Dermis microvascular lymphatic vessel endothelial cell (primary cell): ENCODE data around the gene SH3PXD2A. TPM values are rescaled to one million over a fixed set of nuclear protein-coding genes. Genes with fewer than 3 reads are reported as not detected.
A peak's percentile ranks its signal among the peaks of the same experiment; 100 is the strongest.
"Not testable (repeated sequence)": the region's sequence is repeated elsewhere in the genome, so short reads cannot be mapped to it uniquely, and the experiment has no call there.

Experiments
- DNase-seq, 2 donors: peaks; one replicate each; pipeline versions ENCODE4 v3.0.0 to v3.0.0-alpha.2; 2010; ENCODE audit warnings: low read depth in 2 of 2
- total RNA-seq: library from RNA; depleted of rRNA; stranded (reverse); fragments of >200 nt; gene quantifications from 2 replicates; pipeline ENCODE4 v1.2.1, GENCODE V29; 2014

SH3PXD2A gene
- total RNA-seq, 1 donor from 2014 or later: 2.6 TPM

DNA sequence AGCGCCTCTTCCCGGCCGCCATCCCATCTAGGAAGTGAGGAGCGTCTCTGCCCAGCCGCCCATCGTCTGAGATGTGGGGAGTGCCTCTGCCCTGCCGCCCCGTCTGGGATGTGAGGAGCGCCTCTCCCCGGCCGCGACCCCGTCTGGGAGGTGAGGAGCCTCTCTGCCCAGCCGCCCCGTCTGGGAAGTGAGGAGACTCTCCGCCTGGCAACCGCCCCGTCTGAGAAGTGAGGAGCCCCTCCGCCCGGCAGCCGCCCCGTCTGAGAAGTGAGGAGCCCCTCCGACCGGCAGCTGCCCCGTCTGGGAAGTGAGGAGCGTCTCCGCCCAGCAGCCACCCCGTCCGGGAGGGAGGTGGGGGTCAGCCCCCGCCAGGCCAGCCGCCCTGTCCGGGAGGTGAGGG lies 248.3 kb downstream of the SH3PXD2A start:
- DNase-seq: not testable (repeated sequence)

DNA sequence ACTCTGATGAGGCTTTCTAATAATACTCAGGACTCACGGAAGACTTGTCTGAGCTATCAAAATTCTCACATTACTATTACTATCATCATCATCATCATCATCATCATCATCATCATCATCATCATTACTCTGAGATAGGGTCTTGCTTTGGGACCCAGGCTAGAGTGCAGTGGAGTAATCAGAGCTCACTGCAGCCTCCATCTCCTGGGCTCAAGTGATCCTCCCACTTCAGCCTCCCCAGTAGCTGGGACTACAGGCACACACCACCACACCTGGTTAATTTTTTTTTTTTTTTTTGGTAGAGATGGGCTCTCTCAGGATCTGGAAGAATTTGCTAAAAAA lies 249.3 kb downstream of the SH3PXD2A start:
- not testable (repeated sequence) for DNase-seq

DNA sequence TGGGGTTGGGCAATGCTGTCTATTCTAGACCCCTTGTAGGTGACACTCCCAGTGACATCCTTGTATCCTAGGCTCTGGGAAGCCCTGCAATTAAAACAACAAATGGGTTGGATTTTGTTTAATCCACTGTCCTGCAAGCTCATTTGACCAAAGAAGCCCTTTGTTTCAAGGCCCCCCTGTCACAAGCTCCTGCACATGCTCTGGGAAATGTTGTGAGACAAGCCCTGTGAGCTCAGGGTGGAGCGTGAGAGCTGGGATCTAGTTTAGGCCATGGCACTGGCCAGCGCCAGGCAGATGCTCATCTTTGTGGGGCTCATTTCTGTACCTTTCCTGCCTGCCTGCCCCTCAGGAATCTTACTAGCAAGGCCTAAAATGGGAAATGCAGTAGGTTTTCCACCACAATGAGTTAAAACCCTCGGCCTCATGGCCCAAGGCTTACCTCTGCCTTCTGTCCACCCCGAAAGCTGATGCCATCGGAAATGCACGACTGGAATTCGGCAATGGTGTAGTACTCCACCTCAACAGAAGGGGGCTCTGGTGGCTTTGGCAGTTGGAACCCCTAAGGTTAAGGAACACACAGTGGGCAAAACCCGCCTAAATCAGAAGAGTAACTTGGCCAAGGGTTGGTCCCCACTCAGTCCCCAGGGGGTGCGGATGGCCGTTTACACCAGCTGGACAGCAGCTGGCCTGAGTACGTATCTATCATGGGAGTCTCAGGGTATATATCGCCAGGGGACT lies 249.8 kb downstream of the SH3PXD2A start:
- DNase-seq: peak; percentile 11 to 39

DNA sequence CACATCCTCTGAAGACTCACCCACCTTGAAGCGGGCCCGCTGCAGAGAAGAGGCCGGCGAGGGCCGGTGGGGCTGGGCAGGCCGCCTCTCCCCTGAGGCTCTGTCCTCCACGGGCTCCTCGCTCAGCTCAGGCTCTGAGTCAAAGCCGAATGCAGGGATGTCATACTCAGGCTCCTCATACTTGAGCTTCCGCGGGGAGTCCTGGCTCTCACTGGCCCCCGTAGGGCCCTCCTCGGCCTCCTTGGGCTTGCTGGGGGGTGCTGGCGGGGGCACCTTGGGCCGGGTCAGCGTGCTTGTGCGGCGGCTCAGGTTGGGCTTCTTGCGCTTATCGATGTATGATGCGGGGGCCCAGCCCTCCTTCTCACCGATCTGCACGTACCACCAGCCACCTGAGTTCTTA lies 252.0 kb downstream of the SH3PXD2A start:
- no peak for DNase-seq

DNA sequence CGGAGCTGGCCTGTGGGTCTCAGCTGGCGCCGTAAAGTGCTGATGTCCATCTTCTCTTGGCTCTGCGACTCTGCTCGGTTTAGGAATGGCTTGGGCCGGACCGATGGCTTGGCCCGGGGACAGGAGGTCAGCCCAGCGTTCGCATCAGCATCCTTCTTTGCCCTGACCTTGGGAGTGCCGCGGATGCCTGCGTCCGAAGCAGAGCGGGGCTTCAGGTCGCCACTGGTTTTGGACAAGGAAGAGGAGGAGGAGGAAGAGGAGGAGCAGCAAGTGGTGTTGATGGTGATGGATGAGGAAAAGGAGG lies 252.6 kb downstream of the SH3PXD2A start:
- DNase-seq: no peak

DNA sequence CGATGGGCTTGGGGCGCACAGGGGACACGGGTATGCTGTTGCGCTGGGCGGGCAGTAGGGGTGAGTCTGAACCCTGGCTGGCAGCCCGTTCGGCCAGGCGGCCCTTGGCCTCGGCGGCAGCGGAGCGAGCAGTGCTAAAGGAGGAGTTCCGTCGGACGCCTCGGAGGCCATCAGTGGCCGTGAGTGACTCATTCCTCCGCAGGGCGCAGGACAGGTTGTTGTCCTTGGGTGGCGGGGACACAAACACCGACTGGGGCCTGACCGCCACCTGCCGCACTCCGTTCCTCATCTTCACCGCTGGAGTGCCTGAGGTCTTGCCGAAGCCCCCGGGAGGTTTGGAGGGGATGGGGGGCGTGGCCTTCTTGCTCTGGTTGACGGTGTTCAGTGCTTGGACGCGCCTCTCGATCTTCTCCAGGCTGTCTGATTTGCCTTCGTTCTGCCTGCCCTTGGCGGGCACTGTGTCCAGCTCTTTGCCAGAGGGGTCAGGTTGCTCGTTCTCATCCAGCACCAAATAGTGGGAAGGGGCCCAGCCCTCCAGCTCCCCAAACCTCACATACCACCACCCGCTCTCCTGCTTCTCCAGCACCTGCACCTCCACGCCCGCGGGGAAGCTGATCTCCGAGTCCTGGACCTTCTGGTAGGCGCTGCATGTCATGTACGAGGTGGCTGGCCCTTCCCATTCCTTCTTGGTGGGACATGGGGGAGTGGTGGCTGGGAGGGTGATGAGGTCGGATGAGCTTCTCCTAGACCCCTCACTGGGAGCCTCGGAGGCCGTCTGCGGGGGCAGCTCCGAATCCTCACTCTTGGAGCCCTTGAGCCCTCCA lies 253.1 kb downstream of the SH3PXD2A start:
- DNase-seq: no peak

DNA sequence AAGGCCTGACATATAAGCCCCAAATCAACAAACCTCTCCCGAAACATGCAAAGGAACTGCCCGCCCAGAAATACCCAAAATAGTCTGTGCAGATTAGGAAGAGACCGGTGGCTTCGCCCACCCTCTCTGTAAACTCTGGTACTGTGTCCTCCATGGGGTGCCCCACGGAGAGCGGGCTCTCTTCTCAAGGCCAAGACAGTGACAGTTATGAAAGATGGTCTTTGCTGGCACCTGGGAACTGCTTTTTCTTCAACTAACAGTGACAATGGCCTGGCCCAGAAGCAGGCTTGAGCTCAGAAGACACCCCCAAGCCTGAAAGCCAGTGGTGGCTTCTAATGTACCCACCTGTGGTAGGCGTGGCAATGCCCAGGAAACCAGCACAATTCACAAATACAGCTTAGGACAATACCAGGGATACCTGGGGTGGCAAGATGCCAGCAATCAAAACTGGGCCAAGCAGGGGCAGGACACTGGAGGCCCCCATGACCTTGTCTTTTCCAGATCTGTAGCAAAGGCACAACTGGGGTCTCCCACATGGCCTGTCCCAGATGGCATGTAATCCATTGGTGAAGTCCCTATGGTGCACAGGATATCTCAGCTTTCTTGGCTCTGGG lies 254.3 kb downstream of the SH3PXD2A start:
- no peak for DNase-seq

DNA sequence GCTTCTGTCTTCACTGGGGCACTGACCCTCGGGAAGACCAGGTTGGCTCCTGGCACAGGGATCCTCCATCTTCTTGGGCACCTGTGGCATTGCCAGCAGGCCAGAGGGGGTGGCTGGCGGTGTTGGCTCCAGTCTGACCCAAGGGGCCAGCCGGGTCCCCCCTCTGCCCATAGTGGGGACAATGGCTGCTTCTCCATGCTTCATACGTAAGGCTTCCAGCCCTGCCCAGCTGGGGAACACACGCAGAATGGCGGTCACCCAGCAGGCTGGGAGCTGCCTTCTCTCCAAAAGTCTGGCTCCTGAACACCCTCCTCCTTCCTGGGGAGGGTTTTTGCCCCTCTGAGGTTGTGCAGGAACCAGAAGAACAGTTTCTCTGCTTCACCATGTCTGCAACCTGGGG lies 255.1 kb downstream of the SH3PXD2A start:
- DNase-seq: no peak

DNA sequence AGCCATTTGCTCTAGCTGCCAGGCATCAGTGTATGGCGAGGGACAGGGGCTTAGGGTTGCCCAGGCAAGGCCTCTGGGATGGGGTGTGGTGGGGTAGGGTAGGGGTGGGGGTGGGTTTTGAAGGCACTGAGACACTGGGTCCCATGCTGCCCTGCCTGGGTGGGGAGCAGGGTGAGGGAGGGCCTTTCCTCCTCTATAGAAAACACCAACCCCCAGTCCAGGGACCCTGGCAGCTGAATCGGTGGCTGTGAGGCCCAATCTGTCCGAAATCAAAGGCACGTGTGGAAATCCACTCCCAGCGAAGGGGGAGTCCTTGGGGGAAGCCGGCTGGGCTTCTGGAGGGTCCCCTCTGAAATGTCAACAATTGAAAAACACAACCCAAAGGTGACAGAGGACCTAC lies 255.5 kb downstream of the SH3PXD2A start:
- no peak for DNase-seq

DNA sequence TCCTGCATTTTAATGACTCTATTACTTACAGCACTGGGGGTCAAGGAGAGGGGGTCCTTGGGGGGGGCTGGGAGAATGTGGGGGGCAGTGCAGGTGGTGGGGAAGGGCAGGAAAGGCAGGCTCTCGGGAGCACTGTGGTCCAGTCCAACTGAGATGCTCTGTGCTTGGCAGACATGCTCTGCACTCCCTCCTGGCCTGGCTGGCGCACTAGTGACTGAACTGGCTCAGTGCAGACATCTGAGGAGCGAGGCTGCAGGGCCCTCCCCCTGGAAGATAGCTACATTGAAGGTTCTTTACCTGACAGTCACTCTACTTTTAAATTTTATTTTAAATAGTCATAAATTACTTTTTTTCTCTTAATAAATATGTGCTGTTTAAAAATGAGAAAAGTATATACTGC lies 256.2 kb downstream of the SH3PXD2A start:
- DNase-seq: no peak

DNA sequence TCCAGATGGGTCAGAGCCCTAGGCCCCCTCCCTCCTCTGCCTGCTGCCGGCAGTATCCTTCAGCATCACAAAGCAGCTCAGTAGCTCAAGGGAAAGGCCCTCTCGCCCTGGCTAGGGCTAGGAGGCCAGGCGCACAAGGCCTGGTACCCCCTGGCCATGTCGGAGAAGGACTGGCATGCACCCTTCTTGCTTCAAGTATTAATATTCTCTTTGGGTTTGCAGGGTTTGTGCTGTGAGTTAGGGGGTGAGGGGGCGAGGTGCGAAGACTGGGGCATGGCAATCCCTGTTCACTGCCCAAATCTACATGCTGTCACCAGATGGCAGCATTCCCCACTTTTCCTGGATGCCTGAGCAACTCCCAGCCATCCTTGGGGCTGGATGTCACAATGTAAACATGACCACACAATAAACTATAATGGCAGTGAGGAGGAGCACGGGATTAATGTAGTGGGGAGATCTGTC lies 256.7 kb downstream of the SH3PXD2A start:
- peak; percentile 34 to 62 for DNase-seq

DNA sequence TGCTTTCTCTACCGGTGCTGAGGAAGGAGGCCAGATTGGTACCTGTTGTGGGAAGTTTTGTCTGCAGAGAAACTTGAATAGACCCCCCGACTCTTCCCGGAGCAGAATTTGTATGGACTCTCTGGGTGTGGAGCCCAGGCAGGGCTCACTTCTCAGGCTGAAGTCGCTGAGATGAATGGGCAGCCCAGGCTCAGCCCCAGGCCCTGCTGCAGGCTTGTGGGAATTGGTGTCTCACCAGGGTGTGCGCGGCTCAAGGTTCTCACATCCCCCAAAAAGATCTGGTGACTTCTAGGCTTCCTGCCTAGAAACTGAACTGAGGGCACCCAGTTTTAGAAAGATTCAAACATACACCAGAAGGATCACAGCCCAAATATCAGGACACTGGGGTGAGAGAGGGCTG lies 258.4 kb downstream of the SH3PXD2A start:
- no peak for DNase-seq

DNA sequence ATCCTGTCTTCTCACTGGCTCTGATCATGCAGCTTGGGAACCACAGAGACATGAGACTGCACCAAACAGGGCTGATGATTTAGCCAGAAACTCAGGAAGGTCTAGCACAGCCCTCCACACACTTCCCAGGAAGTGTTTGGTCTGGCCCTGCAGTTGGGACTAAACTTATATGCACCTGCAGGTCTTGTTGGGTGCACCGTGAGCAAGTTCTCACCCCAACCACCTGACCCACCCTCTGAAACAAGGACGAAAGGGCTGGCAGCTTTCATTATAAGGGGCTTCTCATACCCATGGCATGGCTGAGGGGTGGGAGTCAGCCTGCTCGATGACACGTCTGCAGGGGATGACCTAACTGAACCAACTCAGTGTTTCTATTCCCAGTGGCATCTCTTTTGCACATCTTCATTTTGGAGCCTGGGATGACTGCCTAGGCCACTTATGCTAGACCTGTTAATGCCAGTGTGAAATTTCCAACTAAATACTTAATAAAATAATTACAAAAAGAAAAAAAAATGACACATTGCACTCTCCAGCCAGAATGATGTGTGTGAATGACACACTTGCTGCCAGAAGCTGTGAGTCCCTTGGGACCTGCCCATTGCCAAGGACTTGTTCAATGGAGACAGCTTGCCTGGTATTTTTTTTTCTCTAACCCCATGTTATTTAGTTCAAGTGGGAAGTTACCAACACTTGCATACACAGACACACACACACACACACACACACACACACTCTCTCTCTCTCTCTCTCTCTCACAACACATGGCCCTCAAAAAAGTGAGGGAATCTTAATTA lies 259.2 kb downstream of the SH3PXD2A start:
- no peak for DNase-seq

DNA sequence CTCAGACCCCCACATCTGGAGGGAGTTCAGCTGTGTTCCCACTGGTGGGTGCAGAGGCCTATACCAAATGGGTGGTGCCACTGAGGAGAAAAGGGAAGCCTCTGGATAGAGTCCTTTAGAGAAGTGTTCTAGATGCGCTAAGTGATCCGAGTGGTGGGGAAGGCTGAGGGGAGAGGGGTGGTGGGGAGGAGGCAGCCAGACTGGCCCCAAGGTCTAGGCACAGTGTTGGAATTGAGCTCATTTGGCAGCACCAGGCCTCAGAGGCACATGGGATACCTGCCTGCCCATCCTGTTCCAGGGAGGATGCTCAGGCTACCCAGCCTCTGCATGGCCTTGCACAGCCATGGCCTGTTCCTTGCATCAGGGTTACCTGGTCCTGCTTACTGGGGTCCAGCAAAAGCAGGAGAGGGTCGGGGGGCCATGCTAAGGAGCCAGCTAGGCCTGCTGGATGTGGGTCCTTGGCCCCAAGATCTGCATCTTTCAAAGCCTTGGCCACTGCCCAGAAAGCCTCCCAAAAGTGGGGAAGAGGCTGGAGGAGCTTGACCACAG lies 262.3 kb downstream of the SH3PXD2A start:
- DNase-seq: no peak

DNA sequence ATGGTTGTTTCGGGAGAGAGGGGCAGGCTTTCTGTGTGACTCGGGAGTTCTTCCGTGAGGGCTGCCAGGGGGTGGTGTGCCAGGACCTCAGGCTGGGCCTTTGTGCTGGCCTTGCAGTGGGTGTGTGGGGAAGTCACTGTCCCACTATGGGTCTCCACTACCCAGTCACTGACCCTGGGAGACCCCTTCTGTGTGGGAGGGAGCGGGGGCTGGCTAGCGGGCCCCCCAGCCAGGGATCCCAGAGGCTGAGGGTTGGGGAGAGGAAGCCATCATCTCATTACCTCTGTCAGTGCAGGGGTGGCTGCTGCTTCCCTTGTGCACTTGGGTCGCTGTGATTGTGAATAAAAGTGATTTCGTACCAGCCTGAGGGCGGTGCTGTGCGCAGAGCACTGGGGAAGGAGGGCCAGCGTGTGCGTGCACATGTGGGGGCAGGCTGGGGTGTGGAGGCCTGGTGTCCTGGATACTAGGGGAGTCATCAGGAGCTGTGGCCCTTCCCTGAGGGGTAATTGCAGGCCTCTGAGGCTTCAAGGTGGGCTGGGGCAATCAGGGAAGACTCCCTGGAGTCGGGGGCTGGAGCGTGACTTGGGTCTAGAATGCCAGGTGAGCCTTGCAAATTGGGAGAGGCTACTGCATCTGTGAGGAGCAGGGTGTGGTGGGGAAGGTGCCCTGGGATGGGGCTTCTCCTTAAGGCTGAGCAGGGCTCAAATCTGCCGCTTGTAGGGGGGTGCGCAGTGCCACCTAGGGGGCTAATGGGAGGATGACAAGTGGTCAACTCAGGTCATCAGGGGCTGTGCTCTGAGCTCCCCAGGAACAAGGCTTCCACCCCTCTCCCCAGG lies 263.0 kb downstream of the SH3PXD2A start:
- peak in 1 of 2 donors; percentile 45 for DNase-seq

DNA sequence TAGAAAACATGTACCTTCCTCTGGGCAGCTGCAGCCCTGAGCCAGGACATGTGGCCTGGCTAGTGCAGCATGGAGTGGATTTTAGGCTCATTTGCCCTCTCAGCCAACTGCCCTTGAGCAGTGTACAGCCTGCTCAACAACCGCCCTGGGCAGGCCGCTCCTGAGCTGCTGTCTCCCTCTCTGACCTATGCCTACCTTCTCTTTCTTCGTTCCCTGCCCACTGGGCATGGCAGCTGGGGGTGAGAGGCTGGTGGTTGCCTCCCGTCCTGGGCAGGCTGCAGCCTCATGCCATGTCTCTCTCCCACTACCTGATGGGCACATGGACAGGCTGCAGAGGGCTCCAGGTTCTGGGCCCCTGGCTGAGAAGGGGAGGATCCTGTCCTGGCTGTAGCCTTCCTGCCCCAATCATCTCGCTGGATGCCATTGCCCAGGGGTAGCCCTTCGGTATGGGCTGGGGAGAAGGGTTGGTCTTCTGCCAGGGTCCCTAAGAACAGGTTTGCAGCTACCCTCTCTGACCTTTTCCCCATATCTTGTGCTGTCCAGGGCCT lies 264.6 kb downstream of the SH3PXD2A start:
- DNase-seq: no peak

DNA sequence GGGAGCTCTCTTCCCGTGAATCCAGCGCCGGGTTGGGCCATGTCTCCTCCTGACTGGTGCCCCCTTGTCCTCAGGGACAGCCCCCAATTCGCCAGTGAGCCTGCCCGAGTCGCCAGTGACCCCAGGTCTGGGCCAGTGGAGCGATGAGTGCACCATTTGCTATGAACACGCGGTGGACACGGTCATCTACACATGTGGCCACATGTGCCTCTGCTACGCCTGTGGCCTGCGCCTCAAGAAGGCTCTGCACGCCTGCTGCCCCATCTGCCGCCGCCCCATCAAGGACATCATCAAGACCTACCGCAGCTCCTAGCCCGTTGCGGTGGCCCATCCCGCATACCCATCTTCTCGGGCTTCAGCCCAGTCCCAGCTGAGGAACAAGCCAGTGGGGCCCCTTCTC lies 265.3 kb downstream of the SH3PXD2A start:
- no peak for DNase-seq

DNA sequence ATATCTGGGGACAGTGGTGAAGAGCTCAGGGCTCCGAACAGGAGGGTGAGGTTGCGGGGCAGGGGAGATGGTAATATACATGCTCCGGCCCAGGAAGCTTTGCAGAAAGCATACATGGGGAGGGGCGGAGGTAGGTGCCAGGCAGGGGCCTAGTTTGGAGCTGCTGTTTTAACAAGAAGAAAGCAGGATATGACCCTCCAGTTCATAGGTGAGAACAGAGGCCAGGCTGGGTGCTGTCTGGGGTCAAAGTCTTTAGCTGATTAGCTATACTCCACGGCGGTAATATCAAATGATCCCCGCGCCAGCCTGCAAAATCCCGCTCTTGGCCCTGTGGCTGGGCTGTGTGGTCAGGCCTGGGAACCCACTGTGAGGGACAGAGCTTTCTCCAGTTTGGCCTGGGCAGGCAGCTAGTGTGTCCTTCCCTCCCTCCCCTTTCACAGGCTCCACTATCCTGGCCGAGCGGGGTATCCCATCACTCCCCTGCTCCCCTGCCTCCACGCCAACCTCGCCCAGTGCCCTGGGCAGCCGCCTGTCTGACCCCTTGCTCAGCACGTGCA lies 266.2 kb downstream of the SH3PXD2A start:
- no peak for DNase-seq

DNA sequence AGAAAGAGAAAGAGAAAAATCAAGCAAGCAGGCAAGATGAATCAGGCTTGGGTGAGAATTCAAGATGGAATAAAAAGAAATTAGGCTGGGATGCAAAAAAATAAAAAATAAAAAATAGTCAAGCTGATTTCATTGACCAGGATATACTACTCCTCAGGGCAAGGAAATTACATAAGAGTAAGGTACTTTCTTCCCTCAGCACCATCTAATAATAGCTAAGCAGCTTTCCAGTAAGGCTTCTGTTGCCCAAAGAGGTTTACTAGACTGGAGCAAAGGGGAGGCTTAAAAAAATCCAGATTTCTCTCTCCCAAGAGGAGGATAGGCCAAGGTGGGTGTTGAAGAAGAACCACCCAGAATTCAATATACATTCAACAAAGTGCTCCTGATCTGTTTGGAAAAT lies 268.3 kb downstream of the SH3PXD2A start:
- no peak for DNase-seq

DNA sequence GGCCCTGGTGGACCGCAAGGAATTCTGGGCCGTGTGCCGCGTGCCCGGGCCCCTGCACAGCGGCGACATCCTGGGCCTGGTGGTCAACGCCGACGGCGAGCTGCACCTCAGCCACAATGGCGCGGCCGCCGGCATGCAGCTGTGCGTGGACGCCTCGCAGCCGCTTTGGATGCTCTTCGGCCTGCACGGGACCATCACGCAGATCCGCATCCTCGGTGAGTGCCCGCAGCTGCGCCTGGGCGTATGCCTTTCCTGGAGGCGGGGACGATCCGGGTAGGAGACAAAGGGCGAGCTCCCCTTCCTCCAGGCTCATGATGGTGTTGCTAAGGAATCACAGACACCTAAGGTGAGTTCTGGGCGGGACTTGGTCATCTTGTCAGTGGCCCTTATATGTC lies 270.4 kb downstream of the SH3PXD2A start:
- no peak for DNase-seq
